ENCODE measurements around the gene MUC6.

MUC6 gene

GRCh38 chr11:1083621-1084551 is 47.4 kb upstream of the MUC6 start:
- no peak for TF ChIP-seq POLR2AphosphoS5 (IDR thresholded peaks at IDR 0.05; ENCODE audit: low read depth, low read length)
- no peak for TF ChIP-seq SIN3A (IDR thresholded peaks at IDR 0.05; ENCODE audit: borderline replicate concordance, insufficient read depth, low read length)
- TF ChIP-seq FOXP2 (optimal IDR thresholded peaks at IDR 0.05; ENCODE audit: borderline replicate concordance, extremely low read depth, extremely low read length, insufficient read depth) = no peak
- TF ChIP-seq REST (IDR thresholded peaks at IDR 0.05; ENCODE audit: insufficient read depth in 1 of 2, low read depth in 2 of 2, low read length in 2 of 2) = no peak
- no peak for TF ChIP-seq TAF1 (IDR thresholded peaks at IDR 0.05; ENCODE audit: borderline replicate concordance, insufficient read depth, low read length)

- TF ChIP-seq REST (IDR thresholded peaks at IDR 0.05; ENCODE audit: insufficient read depth in 1 of 2, low read depth in 2 of 2, low read length in 2 of 2) = no peak
- no peak for TF ChIP-seq TAF1 (IDR thresholded peaks at IDR 0.05; ENCODE audit: borderline replicate concordance, insufficient read depth, low read length)
- TF ChIP-seq POLR2AphosphoS5 (IDR thresholded peaks at IDR 0.05; ENCODE audit: low read depth, low read length) = no peak
- TF ChIP-seq SIN3A (IDR thresholded peaks at IDR 0.05; ENCODE audit: borderline replicate concordance, insufficient read depth, low read length) = no peak
- TF ChIP-seq FOXP2 (optimal IDR thresholded peaks at IDR 0.05; ENCODE audit: borderline replicate concordance, extremely low read depth, extremely low read length, insufficient read depth) = no peak
Measured at GRCh38 chr11:1082728-1083620, 46.5 kb upstream of the MUC6 start.

- TF ChIP-seq FOXP2 (optimal IDR thresholded peaks at IDR 0.05; ENCODE audit: borderline replicate concordance, extremely low read depth, extremely low read length, insufficient read depth) = no peak
- TF ChIP-seq TAF1 (IDR thresholded peaks at IDR 0.05; ENCODE audit: borderline replicate concordance, insufficient read depth, low read length) = no peak
- no peak for TF ChIP-seq SIN3A (IDR thresholded peaks at IDR 0.05; ENCODE audit: borderline replicate concordance, insufficient read depth, low read length)
- no peak for TF ChIP-seq REST (IDR thresholded peaks at IDR 0.05; ENCODE audit: insufficient read depth in 1 of 2, low read depth in 2 of 2, low read length in 2 of 2)
- no peak for TF ChIP-seq POLR2AphosphoS5 (IDR thresholded peaks at IDR 0.05; ENCODE audit: low read depth, low read length)
Measured at GRCh38 chr11:1082346-1082727, 45.8 kb upstream of the MUC6 start.

GRCh38 chr11:1081601-1082311 is 45.2 kb upstream of the MUC6 start:
- TF ChIP-seq POLR2AphosphoS5 (IDR thresholded peaks at IDR 0.05; ENCODE audit: low read depth, low read length) = no peak
- TF ChIP-seq REST (IDR thresholded peaks at IDR 0.05; ENCODE audit: insufficient read depth in 1 of 2, low read depth in 2 of 2, low read length in 2 of 2) = no peak
- TF ChIP-seq SIN3A (IDR thresholded peaks at IDR 0.05; ENCODE audit: borderline replicate concordance, insufficient read depth, low read length) = no peak
- no peak for TF ChIP-seq FOXP2 (optimal IDR thresholded peaks at IDR 0.05; ENCODE audit: borderline replicate concordance, extremely low read depth, extremely low read length, insufficient read depth)
- no peak for TF ChIP-seq TAF1 (IDR thresholded peaks at IDR 0.05; ENCODE audit: borderline replicate concordance, insufficient read depth, low read length)

Data from PFSK-1 (cell line).